Measurements from ENCODE around the gene PDCD2L.

PDCD2L gene

GRCh38 chr19:34381399-34382251 is 22.6 kb upstream of the PDCD2L start:
- ATAC-seq (ENCODE audit: low read depth) = no peak
- no peak for TF ChIP-seq CTCF (IDR thresholded peaks at IDR 0.05; ENCODE audit: poor library complexity, severe bottlenecking)
- Histone ChIP-seq H3K27ac (ENCODE audit: poor library complexity, severe bottlenecking) (no peak overlapping the region), H3K27me3 (ENCODE audit: insufficient read depth, poor library complexity, severe bottlenecking) (no peaks in the 10 kb centered on the region), H3K9me3 (ENCODE audit: severe bottlenecking) (no peaks in the 10 kb centered on the region), H3K36me3 (ENCODE audit: low read depth) (peaks cover 89% of the 10 kb centered on the region), H3K4me3 (ENCODE audit: severe bottlenecking) (no peak overlapping the region), H3K4me1 (ENCODE audit: insufficient read depth, poor library complexity, severe bottlenecking) (no peaks in the 10 kb centered on the region)
- no peak for DNase-seq (ENCODE audit: low spot score)

- H3K27ac ChIP-seq (ENCODE audit: poor library complexity, severe bottlenecking) = no peak overlapping the region
- DNase-seq (ENCODE audit: low spot score) = no peak
- H3K36me3 ChIP-seq (ENCODE audit: low read depth) = peaks cover 93% of the 10 kb centered on the region
- TF ChIP-seq CTCF (IDR thresholded peaks at IDR 0.05; ENCODE audit: poor library complexity, severe bottlenecking) = no peak
- H3K27me3 ChIP-seq (ENCODE audit: insufficient read depth, poor library complexity, severe bottlenecking) = no peaks in the 10 kb centered on the region
- no peak for ATAC-seq (ENCODE audit: low read depth)
- H3K9me3 ChIP-seq (ENCODE audit: severe bottlenecking) = no peaks in the 10 kb centered on the region
- H3K4me3 ChIP-seq (ENCODE audit: severe bottlenecking) = no peak overlapping the region
- no peaks in the 10 kb centered on the region for H3K4me1 ChIP-seq (ENCODE audit: insufficient read depth, poor library complexity, severe bottlenecking)
Measured at GRCh38 chr19:34382471-34382870, 21.7 kb upstream of the PDCD2L start.

- H3K27me3 ChIP-seq (ENCODE audit: insufficient read depth, poor library complexity, severe bottlenecking) = no peaks in the 10 kb centered on the region
- H3K27ac ChIP-seq (ENCODE audit: poor library complexity, severe bottlenecking) = no peak overlapping the region
- H3K9me3 ChIP-seq (ENCODE audit: severe bottlenecking) = no peaks in the 10 kb centered on the region
- TF ChIP-seq CTCF (IDR thresholded peaks at IDR 0.05; ENCODE audit: poor library complexity, severe bottlenecking) = no peak
- DNase-seq (ENCODE audit: low spot score) (no peak), ATAC-seq (ENCODE audit: low read depth) (no peak)
- no peak overlapping the region for H3K4me3 ChIP-seq (ENCODE audit: severe bottlenecking)
- H3K4me1 ChIP-seq (ENCODE audit: insufficient read depth, poor library complexity, severe bottlenecking) = no peaks in the 10 kb centered on the region
- H3K36me3 ChIP-seq (ENCODE audit: low read depth) = peaks cover 93% of the 10 kb centered on the region
Measured at GRCh38 chr19:34383599-34383998, 20.6 kb upstream of the PDCD2L start.

- no peaks in the 10 kb centered on the region for H3K9me3 ChIP-seq (ENCODE audit: severe bottlenecking)
- H3K27ac ChIP-seq (ENCODE audit: poor library complexity, severe bottlenecking) = no peak overlapping the region
- DNase-seq (ENCODE audit: low spot score) (no peak), ATAC-seq (ENCODE audit: low read depth) (no peak)
- H3K4me3 ChIP-seq (ENCODE audit: severe bottlenecking) = no peak overlapping the region
- H3K36me3 ChIP-seq (ENCODE audit: low read depth) = peaks cover 93% of the 10 kb centered on the region
- TF ChIP-seq CTCF (IDR thresholded peaks at IDR 0.05; ENCODE audit: poor library complexity, severe bottlenecking) = no peak
- H3K27me3 ChIP-seq (ENCODE audit: insufficient read depth, poor library complexity, severe bottlenecking) = no peaks in the 10 kb centered on the region
- no peaks in the 10 kb centered on the region for H3K4me1 ChIP-seq (ENCODE audit: insufficient read depth, poor library complexity, severe bottlenecking)
Measured at GRCh38 chr19:34386645-34387445, 17.4 kb upstream of the PDCD2L start.
